Tongue (tissue), 2 donors: ENCODE measurements around the gene TBC1D4. TPM values are rescaled to one million over a fixed set of nuclear protein-coding genes. Genes with fewer than 3 reads are reported as not detected.
A peak's percentile ranks its signal among the peaks of the same experiment; 100 is the strongest.

Experiments used
- DNase-seq: peaks from one replicate; pipeline ENCODE4 v3.0.0-alpha.2; 2015
- total RNA-seq: library from RNA; depleted of rRNA; stranded (reverse); fragments of >200 nt; gene quantifications from one replicate; pipeline ENCODE4 v1.2.3, GENCODE V29; 2014

TBC1D4 gene
- total RNA-seq, 1 donor from 2014 or later: 37.4 TPM

DNA sequence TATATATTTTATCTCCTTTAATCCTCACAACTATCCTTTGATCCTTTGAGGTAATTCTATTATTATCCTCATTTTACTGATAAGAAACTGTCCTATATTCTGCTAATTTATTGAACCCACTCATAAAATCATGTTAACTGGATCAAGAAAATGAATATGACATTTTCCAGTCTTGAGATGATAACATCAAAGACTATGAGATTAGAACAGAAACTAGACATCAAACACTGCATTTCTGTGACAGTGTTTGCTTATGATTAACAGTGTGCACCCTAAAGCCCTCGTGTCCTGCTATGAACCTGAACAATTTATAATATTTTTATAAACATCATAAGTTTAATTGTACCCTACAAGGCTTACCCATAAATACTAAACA, 96.3 kb downstream of the TBC1D4 start:
- DNase-seq: no peak

DNA sequence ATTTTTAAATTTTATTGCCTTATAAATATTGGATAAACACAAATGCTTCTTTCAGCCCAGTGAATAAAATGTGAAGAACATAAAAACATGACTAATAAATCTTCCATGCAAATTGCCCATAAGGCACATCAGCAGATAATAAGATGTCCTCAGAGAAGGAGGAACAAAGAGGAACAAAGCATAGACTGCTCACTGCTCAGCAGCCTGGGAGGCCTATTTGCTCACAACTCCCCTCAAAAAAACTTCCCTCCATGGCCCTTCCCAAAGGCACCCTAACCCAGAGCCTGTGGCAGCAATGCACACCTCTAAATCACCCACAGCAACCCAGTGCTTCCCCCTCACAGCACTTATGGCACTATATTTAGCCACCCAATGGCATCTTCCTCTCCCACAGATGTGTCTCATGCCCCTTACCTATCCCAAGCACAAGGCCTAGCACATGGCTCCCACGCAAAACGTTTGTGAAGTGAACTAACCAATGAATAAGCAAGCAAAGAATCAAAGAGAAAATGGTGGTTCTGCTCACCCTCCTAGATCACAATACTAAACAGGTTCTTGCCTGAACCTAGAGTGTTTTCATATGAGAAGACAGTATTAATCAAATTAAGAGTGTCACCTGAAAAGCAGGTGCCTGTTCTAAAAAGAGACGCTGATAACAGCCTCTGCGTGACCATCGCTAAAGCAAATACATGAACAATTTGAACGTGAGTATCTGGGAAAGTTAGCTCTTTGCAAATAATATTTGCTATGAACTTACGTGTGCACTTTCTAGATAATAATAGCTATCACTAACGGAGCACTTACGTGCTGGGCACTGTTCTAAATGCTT, 96.9 kb downstream of the TBC1D4 start:
- DNase-seq: no peak

DNA sequence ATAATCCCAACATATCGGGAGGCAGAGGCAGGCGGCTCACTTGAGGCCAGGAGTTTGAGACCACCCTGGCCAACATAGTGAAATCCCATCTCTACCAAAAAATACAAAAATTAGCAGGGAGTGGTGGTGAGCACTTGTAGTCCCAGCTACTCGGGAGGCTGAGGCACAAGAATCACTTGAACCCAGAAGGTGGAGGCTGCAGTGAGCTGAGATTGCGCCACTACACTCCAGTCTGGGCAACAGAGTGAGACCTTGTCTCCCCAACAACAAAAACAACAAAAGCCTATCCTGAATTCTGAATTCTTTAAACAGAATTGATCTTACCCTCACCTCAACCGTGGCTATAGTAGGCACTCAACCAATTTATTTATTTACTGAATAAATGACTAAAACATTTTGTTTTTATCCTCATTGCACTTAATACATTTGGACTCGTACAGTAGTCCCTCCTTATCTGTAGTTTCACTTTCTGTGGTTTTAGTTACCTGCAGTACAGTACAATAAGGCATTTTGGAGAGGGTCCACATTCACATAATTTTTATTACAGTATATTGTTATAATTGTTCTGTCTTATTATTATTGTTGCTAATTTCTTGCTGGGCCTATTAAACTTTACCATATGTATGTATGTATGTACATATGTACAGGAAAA, 98.8 kb downstream of the TBC1D4 start:
- no peak for DNase-seq

DNA sequence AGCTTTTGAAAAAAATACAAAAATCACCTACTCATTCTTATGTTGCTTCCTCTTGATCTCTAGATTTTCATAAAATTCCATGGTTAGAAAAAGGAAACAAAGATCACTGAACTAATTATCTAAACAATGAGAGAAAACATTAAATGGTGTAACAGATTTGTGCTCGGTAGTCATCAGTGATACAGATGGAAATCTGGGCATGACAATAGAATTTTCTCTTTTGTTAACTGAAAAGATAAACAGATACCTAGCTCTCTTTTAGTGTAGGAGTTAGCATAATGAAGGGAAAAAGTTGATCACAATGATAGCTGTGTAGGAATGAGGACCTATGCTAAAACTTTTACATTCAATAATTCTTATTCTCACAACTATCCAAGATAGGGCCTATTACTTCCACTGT, 103.7 kb downstream of the TBC1D4 start:
- DNase-seq: no peak

DNA sequence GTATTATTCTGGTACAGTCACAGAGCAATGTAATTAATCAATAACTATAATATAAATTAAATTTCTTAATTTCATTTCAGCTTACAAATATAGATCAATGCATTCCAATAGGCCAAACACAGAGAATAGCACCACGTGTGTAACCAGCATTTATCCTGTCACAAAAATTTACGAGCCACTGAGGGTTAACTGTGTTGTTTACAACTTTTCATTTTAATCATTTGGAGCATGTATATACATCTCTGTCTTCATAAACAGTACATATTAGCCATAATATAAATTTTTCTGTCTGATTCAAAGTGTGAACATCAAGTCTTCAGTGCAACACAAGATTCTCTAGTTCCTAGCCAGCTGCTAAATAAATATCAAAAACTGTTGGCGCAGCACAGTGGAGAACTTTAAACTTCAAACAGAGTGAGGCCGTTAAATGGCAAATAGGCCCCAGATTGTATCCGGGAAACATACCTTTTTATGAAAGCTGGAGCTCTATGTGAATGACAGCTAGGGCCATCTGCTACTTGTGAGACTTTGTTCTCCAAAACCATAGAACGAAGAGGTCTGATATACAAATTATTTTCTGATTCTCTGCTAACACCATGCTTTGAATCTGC, 105.1 kb downstream of the TBC1D4 start:
- no peak for DNase-seq

DNA sequence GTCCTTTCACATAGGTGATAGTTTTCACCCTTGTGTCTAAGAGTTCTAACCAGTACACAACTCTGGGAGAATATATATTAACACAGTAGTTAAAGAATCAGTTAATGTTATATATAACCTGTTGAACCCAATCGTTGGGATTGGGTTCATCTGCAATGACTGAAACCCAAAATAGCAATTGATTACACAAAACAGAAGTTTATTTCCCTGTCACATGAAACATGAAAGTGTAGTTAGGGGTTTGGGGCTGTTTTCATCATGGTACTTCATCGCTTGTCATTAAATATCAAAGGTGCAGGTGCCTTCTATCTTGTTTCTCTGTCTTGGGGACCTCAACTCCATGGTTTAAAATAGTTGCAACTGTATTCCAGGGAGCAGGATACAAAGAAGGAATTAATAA, 106.6 kb downstream of the TBC1D4 start:
- no peak for DNase-seq

DNA sequence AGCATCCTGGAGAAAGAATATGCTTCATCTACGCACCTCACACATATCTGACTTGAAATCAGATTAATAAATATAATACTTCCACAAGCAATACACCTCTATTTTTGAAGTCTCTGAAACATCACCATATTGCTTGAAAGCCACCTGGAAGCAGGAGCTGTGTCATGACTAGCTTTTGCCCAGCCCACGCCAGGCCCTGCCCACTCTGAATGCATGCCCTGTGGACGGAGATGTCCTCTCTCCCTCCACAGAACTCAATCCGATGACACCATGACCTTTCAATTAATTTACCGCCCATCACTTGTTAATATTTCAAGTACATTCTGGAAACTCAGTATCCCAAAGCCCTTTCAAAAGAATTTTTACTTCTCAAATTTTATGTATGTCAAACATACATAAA, 108.0 kb downstream of the TBC1D4 start:
- no peak for DNase-seq

DNA sequence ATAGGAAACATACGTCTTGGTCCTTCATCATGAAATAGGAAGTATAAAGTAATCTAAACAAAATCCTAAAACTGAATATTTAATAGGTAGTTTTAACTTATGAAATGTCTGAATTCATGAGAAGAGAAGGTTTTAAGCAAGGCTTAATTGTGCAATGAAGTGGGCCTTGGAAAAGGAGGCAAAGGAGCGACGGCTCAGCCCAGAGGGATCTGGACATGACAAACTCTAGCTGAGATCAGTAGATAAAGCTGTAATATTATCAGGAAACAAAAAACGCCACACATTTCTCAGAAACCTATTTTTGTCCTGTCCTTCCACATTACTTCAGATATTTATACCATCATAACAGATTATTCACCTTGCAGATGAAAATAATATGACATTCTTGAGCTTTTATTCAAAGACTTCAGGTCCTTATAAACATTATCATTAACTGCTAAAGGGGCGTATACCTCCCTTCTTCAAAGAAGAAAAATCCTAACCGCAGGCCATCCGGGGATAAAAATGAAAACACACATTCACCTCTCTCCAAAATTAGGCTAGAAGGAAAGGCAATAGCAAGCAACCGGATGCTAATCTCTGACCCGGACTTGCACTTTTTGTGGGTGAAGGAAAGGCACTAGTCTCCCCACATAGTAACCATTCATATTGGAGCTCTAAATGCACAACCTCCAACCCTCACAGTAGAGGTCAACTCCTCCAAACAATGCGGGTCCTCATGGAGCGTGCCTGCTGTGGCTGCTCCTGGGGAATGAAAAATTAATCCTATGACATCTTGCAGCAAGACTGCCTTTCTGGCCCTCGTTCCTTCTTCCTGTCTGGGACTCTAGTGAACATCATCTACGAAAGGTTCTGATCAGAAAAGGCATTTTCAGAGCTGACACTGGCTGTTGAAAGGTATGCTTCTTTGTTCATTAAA, 108.8 kb downstream of the TBC1D4 start:
- no peak for DNase-seq

DNA sequence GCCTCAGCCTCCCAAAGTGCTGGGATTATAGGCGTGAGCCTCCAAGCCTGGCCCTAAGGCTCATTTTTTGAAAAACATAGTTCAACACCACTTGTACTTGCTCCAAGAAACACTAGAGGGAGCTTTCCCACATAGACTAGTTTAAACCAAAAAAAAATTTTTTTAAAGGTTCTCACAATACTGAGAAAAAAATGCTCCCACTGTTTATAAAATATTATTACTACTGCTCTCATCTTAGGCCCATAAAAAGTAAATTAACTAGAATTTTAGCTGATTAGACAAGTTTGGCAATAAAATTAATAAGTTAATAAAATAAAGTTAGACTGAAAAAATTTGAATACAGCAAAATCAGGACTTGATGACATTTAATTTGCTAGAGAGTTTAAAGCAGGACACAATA, 109.5 kb downstream of the TBC1D4 start:
- peak; percentile 71 for DNase-seq

DNA sequence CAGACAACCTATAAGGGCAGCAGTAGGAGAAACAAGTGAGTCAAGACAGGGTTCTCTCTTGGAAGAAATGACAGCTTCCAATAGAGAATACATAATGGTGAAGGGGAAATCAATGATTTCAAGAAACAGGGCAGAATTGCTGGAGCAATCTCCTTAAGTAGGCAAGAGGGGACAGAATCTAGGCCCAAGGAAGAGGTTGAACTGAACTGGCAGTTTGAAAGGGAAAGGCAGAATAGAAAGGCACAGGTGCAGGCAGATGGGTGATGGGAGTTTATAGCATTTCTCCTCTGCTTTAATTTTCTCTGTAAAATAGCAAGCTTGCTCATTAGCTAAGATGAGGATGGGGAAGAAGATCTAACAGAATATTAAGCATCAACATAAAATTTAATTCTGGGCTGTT, 110.8 kb downstream of the TBC1D4 start:
- no peak for DNase-seq

DNA sequence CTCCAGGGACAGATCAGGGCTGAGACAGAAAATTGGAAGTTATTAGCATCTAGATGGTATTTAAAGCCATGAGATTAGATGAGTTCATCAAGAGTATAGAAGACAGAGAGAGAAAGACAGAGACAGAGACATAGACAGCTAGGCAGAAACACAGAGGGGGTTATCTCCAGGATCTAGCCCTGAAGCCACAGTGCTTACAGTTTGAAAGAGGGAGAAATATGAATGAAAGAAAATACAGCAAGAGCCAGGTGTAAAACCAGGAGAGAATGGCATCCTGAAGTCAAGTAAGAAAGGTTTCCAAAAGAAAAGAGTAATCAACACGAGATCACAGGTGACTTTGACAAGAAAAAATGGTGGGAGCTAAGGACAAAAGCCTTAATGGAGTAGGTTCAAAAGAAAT, 111.2 kb downstream of the TBC1D4 start:
- no peak for DNase-seq

DNA sequence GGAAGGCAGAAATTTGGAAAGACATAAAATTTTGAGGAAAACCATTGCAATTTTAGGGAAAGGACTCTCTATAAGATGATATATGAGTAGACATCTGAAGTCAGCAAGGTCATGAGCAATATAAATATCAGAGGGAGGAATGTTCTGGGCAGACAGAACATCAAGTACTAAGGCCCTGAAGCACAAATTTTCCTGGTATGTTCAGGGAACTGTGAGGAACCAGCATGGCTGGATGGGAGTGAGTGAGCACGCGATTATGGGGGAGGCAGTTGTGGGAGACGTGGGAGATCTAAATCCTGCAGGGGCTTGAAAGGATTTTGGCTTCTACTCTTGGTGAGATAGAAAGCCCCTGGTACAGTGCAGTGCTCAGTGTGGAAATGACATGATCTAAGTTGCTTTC, 112.0 kb downstream of the TBC1D4 start:
- DNase-seq: no peak

DNA sequence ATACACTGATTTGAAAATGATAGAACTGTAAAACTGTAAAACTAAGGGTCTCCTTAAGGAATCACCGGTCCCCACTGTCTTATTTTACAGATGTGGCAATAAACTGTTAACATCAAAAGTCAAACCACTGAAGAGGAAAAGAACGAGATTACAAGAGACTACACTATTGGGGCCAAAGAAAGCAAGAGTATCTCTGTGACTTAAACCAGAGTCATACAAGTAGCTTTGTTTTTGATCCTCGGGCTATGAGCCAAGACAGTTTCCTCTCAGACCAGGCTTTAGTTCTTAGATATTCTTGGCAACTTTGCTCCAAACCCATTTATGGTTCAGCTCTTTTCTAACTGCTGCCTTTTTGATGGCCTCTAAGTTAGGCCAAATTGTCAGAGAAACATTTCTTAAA, 113.8 kb downstream of the TBC1D4 start:
- peak; percentile 78 for DNase-seq

DNA sequence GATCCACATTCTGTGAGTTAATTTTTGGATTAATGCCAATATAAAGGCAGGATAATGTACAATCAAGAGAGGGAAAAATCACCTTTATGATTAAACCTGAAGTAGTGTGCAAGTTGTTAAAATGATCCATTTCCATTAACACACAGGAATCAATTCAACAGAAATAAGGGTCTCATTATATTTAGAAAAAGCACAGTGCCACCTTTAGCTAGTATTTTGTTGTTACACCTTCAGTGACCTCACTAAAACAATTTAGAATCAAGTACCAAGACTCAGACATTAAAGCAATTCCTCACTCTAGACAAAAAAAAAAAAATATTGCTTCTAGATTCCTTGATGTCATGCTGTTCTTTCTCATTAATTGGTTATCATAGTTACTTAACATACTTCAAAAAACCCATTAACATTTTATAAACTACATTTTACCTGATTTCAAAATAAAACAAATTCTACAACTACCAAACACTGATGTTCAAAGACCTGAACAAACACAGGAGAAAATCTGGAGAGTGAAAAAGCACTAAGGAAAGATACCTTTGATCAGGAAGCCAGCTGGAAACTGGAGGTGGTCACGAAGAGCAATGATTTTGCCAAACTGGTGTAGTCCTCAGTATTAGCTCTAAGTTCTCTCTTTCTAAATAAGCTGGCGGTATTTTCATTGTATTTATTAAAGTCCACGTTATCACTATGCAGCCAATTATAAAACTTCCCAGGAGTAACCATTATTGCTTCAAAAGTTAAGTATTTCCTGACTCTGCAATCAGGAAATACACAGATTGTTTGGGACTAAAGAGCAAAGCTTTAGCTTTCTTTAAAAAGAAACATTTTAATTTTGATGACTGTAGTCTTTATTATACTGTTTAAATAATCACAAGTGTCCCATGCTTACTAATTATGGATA, 115.3 kb downstream of the TBC1D4 start:
- no peak for DNase-seq

DNA sequence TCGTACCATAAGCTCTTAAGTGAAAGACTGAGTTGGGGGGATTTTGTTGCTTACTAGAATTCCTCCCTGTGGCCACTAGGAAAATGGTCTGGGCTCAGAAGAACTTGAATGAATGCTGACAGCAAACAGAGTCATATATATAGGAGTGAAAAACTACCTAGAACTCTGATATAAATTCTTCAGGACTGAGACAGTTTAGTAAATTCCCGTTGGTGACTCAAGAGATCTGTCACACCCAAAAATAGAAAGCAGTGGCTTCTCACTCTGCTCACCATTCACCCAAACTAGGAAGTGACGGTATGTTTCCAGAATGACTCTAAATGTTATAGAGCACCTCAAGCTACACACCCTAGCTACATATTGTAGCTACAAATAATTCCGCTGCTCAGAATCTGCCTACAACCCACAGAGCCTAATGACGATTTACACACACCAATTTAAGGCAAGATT, 116.2 kb downstream of the TBC1D4 start:
- no peak for DNase-seq

DNA sequence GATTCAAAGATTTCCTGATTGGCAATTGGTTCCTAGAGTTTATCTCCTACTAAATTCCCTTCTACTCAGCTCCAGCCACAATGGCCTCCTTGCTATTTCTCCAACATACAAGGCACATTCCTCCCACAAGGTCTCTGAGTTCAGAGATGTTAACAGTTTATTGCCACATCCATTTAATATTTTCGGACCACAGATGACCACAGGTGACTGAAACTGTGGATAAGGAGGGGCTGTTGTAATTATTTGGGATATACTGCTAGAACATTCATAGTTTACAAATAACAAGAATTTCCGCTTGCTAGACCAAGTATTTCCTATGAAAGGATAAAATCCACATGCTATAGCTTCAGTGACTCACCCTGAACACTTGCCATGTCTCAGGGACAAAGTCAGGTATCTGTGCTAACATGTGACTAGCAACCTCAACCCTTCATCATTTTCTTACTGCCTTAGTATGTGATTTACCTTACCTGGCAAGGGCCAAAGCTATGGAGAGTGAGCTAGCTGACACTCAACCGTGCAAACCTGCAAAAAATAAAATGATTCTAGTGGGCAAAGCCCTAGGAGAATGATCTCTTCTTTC, 117.7 kb downstream of the TBC1D4 start:
- DNase-seq: no peak

DNA sequence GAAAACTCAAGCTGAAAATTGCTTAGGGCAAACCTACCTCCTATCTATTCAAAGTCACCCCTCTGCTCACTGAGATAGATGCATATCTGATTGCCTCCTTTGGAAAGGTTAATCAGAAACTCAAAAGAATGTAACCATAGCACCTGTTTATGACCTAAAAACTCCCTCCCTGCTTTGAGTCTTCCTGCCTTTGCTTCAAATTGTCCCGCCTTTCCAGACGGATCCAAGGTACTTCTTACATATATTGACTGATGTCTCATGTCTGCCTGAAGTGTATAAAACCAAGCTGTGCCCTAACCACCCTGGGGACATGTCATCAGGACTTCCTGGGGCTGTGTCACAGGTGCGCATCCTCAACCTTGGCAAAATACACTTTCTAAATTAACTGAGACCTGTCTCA, 118.6 kb downstream of the TBC1D4 start:
- DNase-seq: no peak

DNA sequence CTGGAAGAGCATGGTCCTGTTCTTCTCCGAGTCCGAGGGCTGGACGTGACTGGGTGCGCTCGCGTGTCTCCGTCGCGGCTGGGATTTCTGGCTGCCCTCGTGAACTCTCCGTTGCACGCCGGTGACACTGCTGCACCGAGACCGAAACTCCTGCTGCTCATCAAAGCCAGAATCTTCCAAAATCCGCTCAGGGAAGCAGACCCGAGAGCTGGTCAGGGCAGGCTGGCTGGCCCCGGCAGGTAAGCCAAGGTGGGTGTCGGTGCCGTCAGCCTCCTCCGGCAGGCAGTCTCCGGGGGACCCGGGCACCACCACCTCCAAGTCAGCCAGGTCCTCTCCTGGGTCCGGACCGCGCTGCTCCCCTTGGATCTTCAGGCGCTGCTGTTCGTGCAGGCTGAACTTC, 119.9 kb downstream of the TBC1D4 start:
- DNase-seq: no peak

DNA sequence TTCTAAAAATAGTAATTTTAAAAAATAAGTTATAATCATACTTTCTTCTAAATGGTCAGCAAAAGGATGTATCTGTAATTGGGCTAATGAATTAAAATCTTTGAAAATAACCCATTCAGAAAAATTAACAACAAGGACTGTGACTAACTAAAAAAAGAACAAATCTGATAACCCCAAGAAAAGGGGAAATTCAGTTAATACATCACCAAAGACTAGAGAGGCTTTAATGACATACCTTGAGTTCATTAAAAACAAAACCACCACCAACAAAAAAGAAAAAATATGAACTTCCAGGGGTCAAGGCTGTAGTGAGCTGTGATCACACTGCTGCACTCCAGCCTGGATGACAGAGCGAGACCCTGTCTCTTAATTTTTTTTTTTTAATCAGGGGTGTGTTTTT, 121.8 kb downstream of the TBC1D4 start:
- DNase-seq: no peak

DNA sequence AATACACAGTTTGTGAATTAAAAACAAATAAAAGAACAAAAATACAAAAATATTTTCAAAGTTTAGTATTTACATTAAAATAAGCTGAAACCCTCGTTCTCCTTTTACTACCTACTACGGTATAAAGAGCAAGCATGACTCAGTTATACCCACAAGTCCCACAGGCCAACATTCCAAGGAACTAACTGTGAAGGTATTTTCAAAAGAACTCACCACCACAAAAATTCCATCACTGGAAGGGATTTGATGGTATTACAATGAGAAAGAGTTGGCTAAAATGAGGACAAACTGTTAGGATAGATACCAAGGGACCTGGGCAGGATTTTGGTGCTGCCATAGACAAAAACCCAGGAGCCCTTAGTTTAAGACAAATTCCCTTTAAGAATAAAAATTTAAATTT, 122.7 kb downstream of the TBC1D4 start:
- no peak for DNase-seq
